ENCODE results near the gene KDM5C.

- TF ChIP-seq YY1 (IDR thresholded peaks at IDR 0.05; ENCODE audit: insufficient read depth, insufficient read length): no peak
- no peak for TF ChIP-seq ZNF274 (IDR thresholded peaks at IDR 0.05; ENCODE audit: low read depth, low read length)
Measured at GRCh38 chrX:53190363-53190960, 34.5 kb downstream of the KDM5C start.

Measured in NT2/D1 (cell line).